Kidney epithelial cell (primary cell): ENCODE results near the gene BHLHA15. TPM values are rescaled to one million over a fixed set of nuclear protein-coding genes. Genes with fewer than 3 reads are reported as not detected.

Experiments
- DNase-seq: peaks from one replicate; pipeline ENCODE4 v3.0.0-alpha.2; 2010; ENCODE audit warnings: low read depth
- H3K27me3 ChIP-seq: 2 replicates; pipeline ENCODE4 v1.6.0; 2011; ENCODE audit warnings: low read length; ENCODE audit not compliant: control insufficient read depth, insufficient read depth
- H3K36me3 ChIP-seq: 2 replicates; pipeline ENCODE4 v1.5.1; 2011; ENCODE audit warnings: low read length; ENCODE audit not compliant: control insufficient read depth, insufficient read depth
- H3K4me3 ChIP-seq: 2 replicates; pipeline ENCODE4 v1.5.1; 2011; ENCODE audit warnings: low read depth, mild to moderate bottlenecking, control low read depth, low read length
- CTCF ChIP-seq: IDR thresholded peaks from 2 replicates; pipeline ENCODE4 v1.5.1; 2011; ENCODE audit warnings: mild to moderate bottlenecking, moderate library complexity, low read length, control low read depth, inconsistent platforms; ENCODE audit not compliant: insufficient read depth, poor library complexity, severe bottlenecking
- total RNA-seq: library from RNA; depleted of rRNA; stranded (reverse); fragments of >200 nt; gene quantifications from 2 replicates; pipeline ENCODE4 v1.2.3, GENCODE V29; 2015

BHLHA15 gene
- total RNA-seq, 1 donor from 2014 or later, result 8.1 TPM

- no peak overlapping the region for H3K4me3 ChIP-seq
- H3K36me3 ChIP-seq, result no peaks in the 10 kb centered on the region
- no peak for TF ChIP-seq CTCF
- no peak for DNase-seq
- H3K27me3 ChIP-seq, result no peaks in the 10 kb centered on the region
Measured at GRCh38 chr7:98196706-98197605, 14.3 kb upstream of the BHLHA15 start.

GRCh38 chr7:98199131-98199530, 12.1 kb upstream of the BHLHA15 start:
- Histone ChIP-seq H3K27me3 (no peaks in the 10 kb centered on the region), H3K4me3 (no peak overlapping the region), H3K36me3 (no peaks in the 10 kb centered on the region)
- no peak for DNase-seq
- TF ChIP-seq CTCF, result no peak

- Histone ChIP-seq H3K27me3 (no peaks in the 10 kb centered on the region), H3K4me3 (no peak overlapping the region), H3K36me3 (no peaks in the 10 kb centered on the region)
- DNase-seq, result no peak
- TF ChIP-seq CTCF, result no peak
Measured at GRCh38 chr7:98200364-98200763, 10.9 kb upstream of the BHLHA15 start.

DNA sequence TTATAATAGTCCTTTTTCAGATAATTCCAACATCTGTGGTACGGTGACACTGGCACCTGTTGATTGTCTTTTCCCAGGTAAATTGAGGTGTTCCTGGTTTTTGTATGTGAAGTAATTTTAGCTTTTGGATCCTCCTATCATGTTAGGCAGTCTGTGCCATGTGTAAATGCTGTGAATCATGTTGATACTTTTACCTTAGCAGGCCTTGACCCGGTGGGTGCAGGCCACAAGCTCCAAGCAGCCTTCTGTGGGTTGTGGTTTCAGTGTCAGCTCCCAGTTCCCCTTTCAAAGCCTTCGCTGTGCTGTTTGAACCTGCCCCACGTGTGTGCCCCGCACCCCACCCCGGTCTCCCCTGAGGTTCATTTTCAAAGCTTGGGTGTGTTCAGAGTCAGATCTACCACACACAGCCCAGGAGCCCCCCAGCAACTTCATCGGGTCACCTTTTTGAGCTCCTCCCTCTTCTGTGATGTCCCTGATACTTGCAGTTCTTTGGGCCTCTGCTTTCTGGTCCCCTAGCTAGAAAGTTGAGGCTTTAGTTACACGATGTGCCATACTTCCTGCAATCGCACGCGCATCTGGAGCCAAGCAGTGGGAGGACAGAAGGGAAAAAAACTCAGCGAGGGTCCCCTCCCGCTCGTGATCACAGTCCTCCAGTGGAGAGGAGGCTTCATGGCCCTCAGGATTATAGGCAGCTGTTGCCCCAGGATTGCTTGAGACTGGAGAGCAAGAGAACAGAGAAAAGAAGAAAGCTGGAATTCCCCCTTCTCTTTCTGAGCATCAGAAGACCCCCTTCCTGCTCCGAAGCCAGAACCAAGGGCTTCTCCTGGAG, 8.7 kb upstream of the BHLHA15 start:
- no peak overlapping the region for H3K4me3 ChIP-seq
- no peak for TF ChIP-seq CTCF
- H3K36me3 ChIP-seq, result no peaks in the 10 kb centered on the region
- no peaks in the 10 kb centered on the region for H3K27me3 ChIP-seq
- no peak for DNase-seq

- Histone ChIP-seq H3K36me3 (no peaks in the 10 kb centered on the region), H3K27me3 (no peaks in the 10 kb centered on the region), H3K4me3 (no peak overlapping the region)
- no peak for TF ChIP-seq CTCF
- DNase-seq, result no peak
Measured at GRCh38 chr7:98203261-98203963, 7.8 kb upstream of the BHLHA15 start.
